Measurements from ENCODE around the gene CTBP2. TPM values are rescaled to one million over a fixed set of nuclear protein-coding genes. Genes with fewer than 3 reads are reported as not detected.

CTBP2 gene
- total RNA-seq, 1 experiment from 2014 or later, result 191 TPM

DNA sequence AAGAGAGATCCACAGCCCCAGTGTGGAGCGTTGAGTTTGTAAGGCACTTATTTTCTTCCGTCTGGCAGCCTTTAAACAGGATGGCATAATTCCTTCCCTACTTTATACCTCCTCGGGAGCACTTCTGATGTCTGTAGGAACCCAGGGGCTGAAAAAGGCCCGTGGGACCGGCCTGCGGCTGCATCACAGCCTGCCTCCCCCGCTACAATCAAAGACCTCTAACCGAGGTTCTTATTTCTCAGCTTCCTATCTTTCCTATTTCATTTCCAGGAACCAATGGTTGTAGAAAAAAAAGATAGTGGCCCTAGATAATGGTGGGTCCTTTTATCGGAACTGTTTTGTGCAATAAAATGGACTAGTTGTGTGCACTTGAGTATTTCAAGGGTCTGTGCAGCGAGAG is 4.1 kb upstream of the CTBP2 start:
- ChIA-PET CTCF (interaction anchor here (1.7 kb wide), 1 partner anchor 12 kb away, joined by 4 read pairs; no protein-coding TSS in a partner anchor), POLR2A (no interaction called here)
- H3K27ac Mint-ChIP-seq, result no peak overlapping the region
- no peak overlapping the region for H3K4me3 Mint-ChIP-seq
- TF ChIP-seq, protein P1, sequence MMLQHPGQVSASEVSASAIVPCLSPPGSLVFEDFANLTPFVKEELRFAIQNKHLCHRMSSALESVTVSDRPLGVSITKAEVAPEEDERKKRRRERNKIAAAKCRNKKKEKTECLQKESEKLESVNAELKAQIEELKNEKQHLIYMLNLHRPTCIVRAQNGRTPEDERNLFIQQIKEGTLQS (CRISPR knock-in tag; conservative IDR thresholded peaks at IDR 0.05), result no peak
- TF ChIP-seq SMAD4 (CRISPR knock-in tag; IDR thresholded peaks at IDR 0.05), result no peak
- TF ChIP-seq MXD4 (CRISPR knock-in tag; IDR thresholded peaks at IDR 0.05; ENCODE audit: borderline replicate concordance), result no peak
- TF ChIP-seq CREM (CRISPR knock-in tag; IDR thresholded peaks at IDR 0.05), result no peak
- TF ChIP-seq, protein P2, sequence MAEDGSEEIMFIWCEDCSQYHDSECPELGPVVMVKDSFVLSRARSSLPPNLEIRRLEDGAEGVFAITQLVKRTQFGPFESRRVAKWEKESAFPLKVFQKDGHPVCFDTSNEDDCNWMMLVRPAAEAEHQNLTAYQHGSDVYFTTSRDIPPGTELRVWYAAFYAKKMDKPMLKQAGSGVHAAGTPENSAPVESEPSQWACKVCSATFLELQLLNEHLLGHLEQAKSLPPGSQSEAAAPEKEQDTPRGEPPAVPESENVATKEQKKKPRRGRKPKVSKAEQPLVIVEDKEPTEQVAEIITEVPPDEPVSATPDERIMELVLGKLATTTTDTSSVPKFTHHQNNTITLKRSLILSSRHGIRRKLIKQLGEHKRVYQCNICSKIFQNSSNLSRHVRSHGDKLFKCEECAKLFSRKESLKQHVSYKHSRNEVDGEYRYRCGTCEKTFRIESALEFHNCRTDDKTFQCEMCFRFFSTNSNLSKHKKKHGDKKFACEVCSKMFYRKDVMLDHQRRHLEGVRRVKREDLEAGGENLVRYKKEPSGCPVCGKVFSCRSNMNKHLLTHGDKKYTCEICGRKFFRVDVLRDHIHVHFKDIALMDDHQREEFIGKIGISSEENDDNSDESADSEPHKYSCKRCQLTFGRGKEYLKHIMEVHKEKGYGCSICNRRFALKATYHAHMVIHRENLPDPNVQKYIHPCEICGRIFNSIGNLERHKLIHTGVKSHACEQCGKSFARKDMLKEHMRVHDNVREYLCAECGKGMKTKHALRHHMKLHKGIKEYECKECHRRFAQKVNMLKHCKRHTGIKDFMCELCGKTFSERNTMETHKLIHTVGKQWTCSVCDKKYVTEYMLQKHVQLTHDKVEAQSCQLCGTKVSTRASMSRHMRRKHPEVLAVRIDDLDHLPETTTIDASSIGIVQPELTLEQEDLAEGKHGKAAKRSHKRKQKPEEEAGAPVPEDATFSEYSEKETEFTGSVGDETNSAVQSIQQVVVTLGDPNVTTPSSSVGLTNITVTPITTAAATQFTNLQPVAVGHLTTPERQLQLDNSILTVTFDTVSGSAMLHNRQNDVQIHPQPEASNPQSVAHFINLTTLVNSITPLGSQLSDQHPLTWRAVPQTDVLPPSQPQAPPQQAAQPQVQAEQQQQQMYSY (CRISPR knock-in tag; IDR thresholded peaks at IDR 0.05), result no peak
- TF ChIP-seq, protein P3, sequence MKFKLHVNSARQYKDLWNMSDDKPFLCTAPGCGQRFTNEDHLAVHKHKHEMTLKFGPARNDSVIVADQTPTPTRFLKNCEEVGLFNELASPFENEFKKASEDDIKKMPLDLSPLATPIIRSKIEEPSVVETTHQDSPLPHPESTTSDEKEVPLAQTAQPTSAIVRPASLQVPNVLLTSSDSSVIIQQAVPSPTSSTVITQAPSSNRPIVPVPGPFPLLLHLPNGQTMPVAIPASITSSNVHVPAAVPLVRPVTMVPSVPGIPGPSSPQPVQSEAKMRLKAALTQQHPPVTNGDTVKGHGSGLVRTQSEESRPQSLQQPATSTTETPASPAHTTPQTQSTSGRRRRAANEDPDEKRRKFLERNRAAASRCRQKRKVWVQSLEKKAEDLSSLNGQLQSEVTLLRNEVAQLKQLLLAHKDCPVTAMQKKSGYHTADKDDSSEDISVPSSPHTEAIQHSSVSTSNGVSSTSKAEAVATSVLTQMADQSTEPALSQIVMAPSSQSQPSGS (CRISPR knock-in tag; IDR thresholded peaks at IDR 0.05; ENCODE audit: borderline replicate concordance, low read depth), result no peak
- TF ChIP-seq NR3C1 (CRISPR knock-in tag; conservative IDR thresholded peaks at IDR 0.05; ENCODE audit: low read depth), result no peak
- TF ChIP-seq, protein P4, sequence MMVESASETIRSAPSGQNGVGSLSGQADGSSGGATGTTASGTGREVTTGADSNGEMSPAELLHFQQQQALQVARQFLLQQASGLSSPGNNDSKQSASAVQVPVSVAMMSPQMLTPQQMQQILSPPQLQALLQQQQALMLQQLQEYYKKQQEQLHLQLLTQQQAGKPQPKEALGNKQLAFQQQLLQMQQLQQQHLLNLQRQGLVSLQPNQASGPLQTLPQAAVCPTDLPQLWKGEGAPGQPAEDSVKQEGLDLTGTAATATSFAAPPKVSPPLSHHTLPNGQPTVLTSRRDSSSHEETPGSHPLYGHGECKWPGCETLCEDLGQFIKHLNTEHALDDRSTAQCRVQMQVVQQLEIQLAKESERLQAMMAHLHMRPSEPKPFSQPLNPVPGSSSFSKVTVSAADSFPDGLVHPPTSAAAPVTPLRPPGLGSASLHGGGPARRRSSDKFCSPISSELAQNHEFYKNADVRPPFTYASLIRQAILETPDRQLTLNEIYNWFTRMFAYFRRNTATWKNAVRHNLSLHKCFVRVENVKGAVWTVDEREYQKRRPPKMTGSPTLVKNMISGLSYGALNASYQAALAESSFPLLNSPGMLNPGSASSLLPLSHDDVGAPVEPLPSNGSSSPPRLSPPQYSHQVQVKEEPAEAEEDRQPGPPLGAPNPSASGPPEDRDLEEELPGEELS (CRISPR knock-in tag; IDR thresholded peaks at IDR 0.05), result no peak
- no peak for TF ChIP-seq ZNF423 (CRISPR knock-in tag; IDR thresholded peaks at IDR 0.05)
- no peak for TF ChIP-seq ZNF232 (CRISPR knock-in tag; IDR thresholded peaks at IDR 0.05)
- DNase-seq (ENCODE audit: low spot score) (no peak), ATAC-seq (no peak)
- H3K27me3 Mint-ChIP-seq (ENCODE audit: low read depth), result no peaks in the 10 kb centered on the region
- peaks cover 18% of the 10 kb centered on the region for H3K4me1 Mint-ChIP-seq
- no peaks in the 10 kb centered on the region for H3K36me3 Mint-ChIP-seq
- H3K9me3 Mint-ChIP-seq, result no peaks in the 10 kb centered on the region

DNA sequence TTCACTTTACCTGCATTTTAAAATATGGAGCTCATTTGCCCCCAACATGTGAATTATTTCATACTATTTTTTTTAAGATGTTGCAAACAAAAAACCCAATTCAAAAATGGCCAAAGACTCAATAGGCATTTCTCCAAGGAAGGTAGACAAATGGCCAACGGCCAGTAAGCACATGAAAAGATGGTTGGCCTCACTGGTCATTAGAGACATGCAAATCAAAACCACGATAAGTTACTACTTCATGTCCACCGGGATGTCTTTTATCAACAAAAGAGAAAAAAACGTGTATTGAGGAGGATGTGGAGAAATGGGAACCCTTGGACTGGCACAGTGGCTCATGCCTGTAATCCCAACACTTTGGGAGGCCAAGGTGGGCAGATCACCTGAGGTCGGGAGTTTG is 3.4 kb upstream of the CTBP2 start:
- DNase-seq (ENCODE audit: low spot score) (no peak), ATAC-seq (no peak)
- H3K27me3 Mint-ChIP-seq (ENCODE audit: low read depth), result no peaks in the 10 kb centered on the region
- peaks cover 18% of the 10 kb centered on the region for H3K4me1 Mint-ChIP-seq
- H3K9me3 Mint-ChIP-seq, result no peaks in the 10 kb centered on the region
- CTCF ChIA-PET, result no interaction called here
- POLR2A ChIA-PET, result no interaction called here
- H3K4me3 Mint-ChIP-seq, result no peak overlapping the region
- H3K27ac Mint-ChIP-seq, result no peak overlapping the region
- H3K36me3 Mint-ChIP-seq, result no peaks in the 10 kb centered on the region
- no peak for TF ChIP-seq NR2C2 (CRISPR knock-in tag; IDR thresholded peaks at IDR 0.05)
- TF ChIP-seq CREM (CRISPR knock-in tag; IDR thresholded peaks at IDR 0.05), result no peak
- TF ChIP-seq ATF1 (CRISPR knock-in tag; IDR thresholded peaks at IDR 0.05), result no peak
- no peak for TF ChIP-seq ZNF263 (CRISPR knock-in tag; IDR thresholded peaks at IDR 0.05; ENCODE audit: low read depth)
- no peak for TF ChIP-seq TEAD4 (CRISPR knock-in tag; IDR thresholded peaks at IDR 0.05)
- no peak for TF ChIP-seq ZNF671 (CRISPR knock-in tag; IDR thresholded peaks at IDR 0.05)
- TF ChIP-seq, protein P5, sequence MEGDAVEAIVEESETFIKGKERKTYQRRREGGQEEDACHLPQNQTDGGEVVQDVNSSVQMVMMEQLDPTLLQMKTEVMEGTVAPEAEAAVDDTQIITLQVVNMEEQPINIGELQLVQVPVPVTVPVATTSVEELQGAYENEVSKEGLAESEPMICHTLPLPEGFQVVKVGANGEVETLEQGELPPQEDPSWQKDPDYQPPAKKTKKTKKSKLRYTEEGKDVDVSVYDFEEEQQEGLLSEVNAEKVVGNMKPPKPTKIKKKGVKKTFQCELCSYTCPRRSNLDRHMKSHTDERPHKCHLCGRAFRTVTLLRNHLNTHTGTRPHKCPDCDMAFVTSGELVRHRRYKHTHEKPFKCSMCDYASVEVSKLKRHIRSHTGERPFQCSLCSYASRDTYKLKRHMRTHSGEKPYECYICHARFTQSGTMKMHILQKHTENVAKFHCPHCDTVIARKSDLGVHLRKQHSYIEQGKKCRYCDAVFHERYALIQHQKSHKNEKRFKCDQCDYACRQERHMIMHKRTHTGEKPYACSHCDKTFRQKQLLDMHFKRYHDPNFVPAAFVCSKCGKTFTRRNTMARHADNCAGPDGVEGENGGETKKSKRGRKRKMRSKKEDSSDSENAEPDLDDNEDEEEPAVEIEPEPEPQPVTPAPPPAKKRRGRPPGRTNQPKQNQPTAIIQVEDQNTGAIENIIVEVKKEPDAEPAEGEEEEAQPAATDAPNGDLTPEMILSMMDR (IDR thresholded peaks at IDR 0.05), result no peak
- TF ChIP-seq RORB (CRISPR knock-in tag; IDR thresholded peaks at IDR 0.05), result no peak
- no peak for TF ChIP-seq ZNF317 (CRISPR knock-in tag; IDR thresholded peaks at IDR 0.05; ENCODE audit: borderline replicate concordance, low read depth)
- TF ChIP-seq, protein P1 (CRISPR knock-in tag; conservative IDR thresholded peaks at IDR 0.05), result no peak
- TF ChIP-seq ZNF121 (CRISPR knock-in tag; IDR thresholded peaks at IDR 0.05), result no peak
- no peak for TF ChIP-seq NR1H2 (CRISPR knock-in tag; IDR thresholded peaks at IDR 0.05)
- TF ChIP-seq HMGA2 (CRISPR knock-in tag; IDR thresholded peaks at IDR 0.05), result no peak
- TF ChIP-seq, protein P6, sequence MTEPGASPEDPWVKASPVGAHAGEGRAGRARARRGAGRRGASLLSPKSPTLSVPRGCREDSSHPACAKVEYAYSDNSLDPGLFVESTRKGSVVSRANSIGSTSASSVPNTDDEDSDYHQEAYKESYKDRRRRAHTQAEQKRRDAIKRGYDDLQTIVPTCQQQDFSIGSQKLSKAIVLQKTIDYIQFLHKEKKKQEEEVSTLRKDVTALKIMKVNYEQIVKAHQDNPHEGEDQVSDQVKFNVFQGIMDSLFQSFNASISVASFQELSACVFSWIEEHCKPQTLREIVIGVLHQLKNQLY (CRISPR knock-in tag; IDR thresholded peaks at IDR 0.05), result no peak
- TF ChIP-seq SP1 (CRISPR knock-in tag; conservative IDR thresholded peaks at IDR 0.05), result no peak
- no peak for TF ChIP-seq GABPB1 (CRISPR knock-in tag; IDR thresholded peaks at IDR 0.05)
- TF ChIP-seq, protein P7, sequence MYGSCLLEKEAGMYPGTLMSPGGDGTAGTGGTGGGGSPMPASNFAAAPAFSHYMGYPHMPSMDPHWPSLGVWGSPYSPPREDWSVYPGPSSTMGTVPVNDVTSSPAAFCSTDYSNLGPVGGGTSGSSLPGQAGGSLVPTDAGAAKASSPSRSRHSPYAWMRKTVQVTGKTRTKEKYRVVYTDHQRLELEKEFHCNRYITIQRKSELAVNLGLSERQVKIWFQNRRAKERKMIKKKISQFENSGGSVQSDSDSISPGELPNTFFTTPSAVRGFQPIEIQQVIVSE (CRISPR knock-in tag; IDR thresholded peaks at IDR 0.05; ENCODE audit: borderline replicate concordance), result no peak

Measured in WTC11 (cell line).